Endothelial cell (in vitro differentiated cells): ENCODE results near the gene MYO1G. TPM values are rescaled to one million over a fixed set of nuclear protein-coding genes. Genes with fewer than 3 reads are reported as not detected.
"Not testable (repeated sequence)": the region's sequence is repeated elsewhere in the genome, so short reads cannot be mapped to it uniquely, and the experiment has no call there.

ENCODE experiments used
- DNase-seq: peaks from one replicate; pipeline ENCODE4 v3.0.0; 2021; ENCODE audit warnings: low spot score
- H3K27ac Mint-ChIP-seq: one replicate; pipeline ENCODE4 v1.8.0; 2021; ENCODE audit warnings: mixed read lengths, inconsistent platforms; ENCODE audit not compliant: unreplicated experiment
- H3K27me3 Mint-ChIP-seq: one replicate; pipeline ENCODE4 v1.8.0; 2021; ENCODE audit warnings: mild to moderate bottlenecking, moderate library complexity, mixed read lengths, inconsistent platforms; ENCODE audit not compliant: unreplicated experiment
- H3K36me3 Mint-ChIP-seq: one replicate; pipeline ENCODE4 v1.8.0; 2021; ENCODE audit warnings: mild to moderate bottlenecking, low read depth, mixed read lengths, inconsistent platforms; ENCODE audit not compliant: unreplicated experiment
- H3K4me1 Mint-ChIP-seq: one replicate; pipeline ENCODE4 v1.8.0; 2021; ENCODE audit warnings: mild to moderate bottlenecking, mixed read lengths, inconsistent platforms; ENCODE audit not compliant: unreplicated experiment
- H3K4me3 Mint-ChIP-seq: one replicate; pipeline ENCODE4 v1.8.0; 2021; ENCODE audit warnings: mild to moderate bottlenecking, mixed read lengths, inconsistent platforms; ENCODE audit not compliant: unreplicated experiment
- H3K9me3 Mint-ChIP-seq: one replicate; pipeline ENCODE4 v1.8.0; 2021; ENCODE audit warnings: mixed read lengths, inconsistent platforms; ENCODE audit not compliant: unreplicated experiment
- total RNA-seq: library from RNA; stranded (reverse); fragmentation: NEBNext Ultra II Directional; extraction: Animal tissue kit (Norgen Biotek cat#: 25700); gene quantifications from one replicate; pipeline ENCODE4 v1.2.1, GENCODE V29; 2021; ENCODE audit not compliant: unreplicated experiment
- TF ChIP-seq, protein P1 (sequence below): fragments of 200-600 bp; sonication (generic); IDR thresholded peaks from one replicate; pipeline ENCODE4 v1.5.0; 2021; ENCODE audit warnings: antibody characterized with exemption; ENCODE audit not compliant: unreplicated experiment

MYO1G gene
- total RNA-seq, 1 donor from 2014 or later = 0.13 TPM

DNA sequence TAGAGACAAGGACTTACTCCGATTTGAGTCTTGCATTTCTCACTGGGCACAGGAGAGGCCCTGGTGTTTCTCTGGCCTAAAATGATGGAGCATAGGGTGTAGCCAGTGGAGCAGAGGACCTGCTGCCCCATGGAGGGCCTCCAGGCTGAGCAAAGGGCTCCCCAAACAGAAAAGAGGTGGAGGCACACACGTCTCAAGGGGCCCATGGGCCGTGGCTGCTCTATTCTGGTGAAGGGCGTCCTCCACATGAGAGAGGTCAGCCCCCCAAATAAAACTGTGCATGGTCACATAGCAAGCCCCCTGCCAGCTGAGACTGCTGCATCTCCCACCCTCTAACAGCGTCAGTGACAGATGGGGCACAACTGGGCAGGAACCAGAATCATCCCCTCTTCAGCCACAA, 41.4 kb downstream of the MYO1G start:
- no peaks in the 10 kb centered on the region for H3K9me3 Mint-ChIP-seq
- H3K4me3 Mint-ChIP-seq = no peak overlapping the region
- H3K27ac Mint-ChIP-seq = no peak overlapping the region
- no peaks in the 10 kb centered on the region for H3K36me3 Mint-ChIP-seq
- no peak for DNase-seq
- TF ChIP-seq, protein P1, sequence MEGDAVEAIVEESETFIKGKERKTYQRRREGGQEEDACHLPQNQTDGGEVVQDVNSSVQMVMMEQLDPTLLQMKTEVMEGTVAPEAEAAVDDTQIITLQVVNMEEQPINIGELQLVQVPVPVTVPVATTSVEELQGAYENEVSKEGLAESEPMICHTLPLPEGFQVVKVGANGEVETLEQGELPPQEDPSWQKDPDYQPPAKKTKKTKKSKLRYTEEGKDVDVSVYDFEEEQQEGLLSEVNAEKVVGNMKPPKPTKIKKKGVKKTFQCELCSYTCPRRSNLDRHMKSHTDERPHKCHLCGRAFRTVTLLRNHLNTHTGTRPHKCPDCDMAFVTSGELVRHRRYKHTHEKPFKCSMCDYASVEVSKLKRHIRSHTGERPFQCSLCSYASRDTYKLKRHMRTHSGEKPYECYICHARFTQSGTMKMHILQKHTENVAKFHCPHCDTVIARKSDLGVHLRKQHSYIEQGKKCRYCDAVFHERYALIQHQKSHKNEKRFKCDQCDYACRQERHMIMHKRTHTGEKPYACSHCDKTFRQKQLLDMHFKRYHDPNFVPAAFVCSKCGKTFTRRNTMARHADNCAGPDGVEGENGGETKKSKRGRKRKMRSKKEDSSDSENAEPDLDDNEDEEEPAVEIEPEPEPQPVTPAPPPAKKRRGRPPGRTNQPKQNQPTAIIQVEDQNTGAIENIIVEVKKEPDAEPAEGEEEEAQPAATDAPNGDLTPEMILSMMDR = no peak
- no peaks in the 10 kb centered on the region for H3K27me3 Mint-ChIP-seq
- H3K4me1 Mint-ChIP-seq = peaks cover 4% of the 10 kb centered on the region

DNA sequence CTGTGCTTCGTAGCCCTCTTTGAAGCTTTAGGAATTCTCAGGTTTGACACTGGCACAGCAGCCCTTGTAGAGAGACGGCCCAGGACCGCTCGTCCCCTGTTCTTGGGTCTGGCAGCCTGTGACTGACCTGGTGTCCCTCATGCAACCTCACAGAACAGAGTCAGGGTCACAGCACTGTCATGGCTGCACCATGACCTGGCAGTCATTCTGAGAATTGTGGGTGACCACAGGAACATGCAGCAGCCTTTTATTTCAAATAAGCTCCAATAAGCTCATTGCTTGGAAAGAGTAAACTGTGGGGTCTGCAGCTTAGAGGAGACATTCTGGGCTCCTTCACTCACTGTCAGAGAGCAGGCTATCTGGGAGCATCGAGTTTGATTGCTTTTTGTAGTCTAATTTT, 42.5 kb downstream of the MYO1G start:
- TF ChIP-seq, protein P1 = no peak
- Mint-ChIP-seq H3K4me3 (no peak overlapping the region), H3K9me3 (no peaks in the 10 kb centered on the region), H3K27ac (no peak overlapping the region), H3K4me1 (peaks cover 4% of the 10 kb centered on the region), H3K36me3 (no peaks in the 10 kb centered on the region), H3K27me3 (no peaks in the 10 kb centered on the region)
- no peak for DNase-seq

GRCh38 chr7:44935583-44935982, 43.2 kb downstream of the MYO1G start:
- TF ChIP-seq, protein P1 = no peak
- DNase-seq = no peak
- no peaks in the 10 kb centered on the region for H3K27me3 Mint-ChIP-seq
- no peaks in the 10 kb centered on the region for H3K36me3 Mint-ChIP-seq
- H3K4me3 Mint-ChIP-seq = no peak overlapping the region
- peaks cover 4% of the 10 kb centered on the region for H3K4me1 Mint-ChIP-seq
- H3K9me3 Mint-ChIP-seq = no peaks in the 10 kb centered on the region
- H3K27ac Mint-ChIP-seq = no peak overlapping the region

DNA sequence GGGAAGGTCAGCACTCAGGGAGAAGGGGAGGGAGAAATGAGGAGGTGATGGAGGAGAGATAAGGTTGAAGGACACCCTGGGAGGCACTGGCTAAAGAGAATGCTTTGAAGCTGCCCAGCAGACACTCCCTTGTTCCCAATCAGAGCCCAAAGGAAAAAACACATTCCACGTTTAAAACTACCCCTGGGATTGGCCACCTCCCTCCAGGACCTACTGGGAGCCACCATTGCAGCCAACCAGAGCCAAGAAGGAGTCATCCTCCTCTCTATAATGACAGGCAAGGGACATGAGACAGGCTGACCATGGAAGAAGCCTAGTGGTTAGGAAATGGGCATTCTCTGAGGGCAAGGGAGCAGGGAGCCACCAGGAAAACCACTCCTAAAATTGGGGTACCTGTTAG, 43.8 kb downstream of the MYO1G start:
- DNase-seq = no peak
- TF ChIP-seq, protein P1 = no peak
- H3K36me3 Mint-ChIP-seq = no peaks in the 10 kb centered on the region
- no peak overlapping the region for H3K4me3 Mint-ChIP-seq
- no peaks in the 10 kb centered on the region for H3K27me3 Mint-ChIP-seq
- no peaks in the 10 kb centered on the region for H3K9me3 Mint-ChIP-seq
- H3K4me1 Mint-ChIP-seq = peaks cover 4% of the 10 kb centered on the region
- H3K27ac Mint-ChIP-seq = no peak overlapping the region

DNA sequence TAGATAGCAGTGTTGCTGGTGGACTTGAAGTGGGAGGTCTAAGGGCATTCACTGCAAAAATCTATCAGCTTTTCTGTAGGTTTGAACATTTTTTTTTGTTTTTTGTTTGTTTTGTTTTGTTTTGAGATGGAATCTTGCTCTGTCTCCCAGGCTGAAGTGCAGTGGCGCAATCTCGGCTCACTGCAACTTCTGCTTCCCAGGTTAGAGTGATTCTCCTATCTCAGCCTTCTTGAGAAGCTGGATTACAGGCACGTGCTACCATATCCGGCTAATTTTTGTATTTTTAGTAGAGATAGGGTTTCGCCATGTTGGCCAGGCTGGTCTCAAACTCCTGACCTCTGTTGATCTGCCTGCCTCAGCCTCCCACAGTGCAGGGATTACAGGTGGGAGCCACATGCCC, 44.3 kb downstream of the MYO1G start:
- not testable (repeated sequence) for H3K9me3 Mint-ChIP-seq, H3K4me1 Mint-ChIP-seq, H3K36me3 Mint-ChIP-seq, H3K4me3 Mint-ChIP-seq, H3K27me3 Mint-ChIP-seq, H3K27ac Mint-ChIP-seq, DNase-seq

DNA sequence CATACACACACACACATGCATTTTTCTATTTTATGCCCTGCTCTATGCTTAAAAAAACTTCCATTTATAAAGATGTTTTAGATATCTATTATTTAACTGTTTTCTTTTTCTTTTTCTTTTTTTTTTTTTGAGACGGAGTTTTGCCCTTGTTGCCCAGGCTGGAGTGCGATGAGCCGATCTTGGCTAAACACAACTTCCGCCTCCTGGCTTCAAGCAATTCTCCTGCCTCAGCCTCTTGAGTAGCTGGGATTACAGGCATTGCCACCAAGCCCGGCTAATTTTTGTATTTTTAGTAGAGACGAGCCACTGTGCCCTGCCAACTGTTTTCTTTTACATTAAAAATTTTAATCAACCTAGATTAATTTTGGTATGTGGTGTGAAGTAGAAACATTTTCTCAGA, 47.9 kb downstream of the MYO1G start:
- TF ChIP-seq, protein P1 = no peak

More for the DNA sequence above, 47.9 kb downstream of the MYO1G start:
- no peak for DNase-seq
- Mint-ChIP-seq H3K4me3 (no peak overlapping the region), H3K27me3 (no peaks in the 10 kb centered on the region), H3K4me1 (peaks cover 2% of the 10 kb centered on the region), H3K9me3 (peaks cover 3% of the 10 kb centered on the region), H3K36me3 (no peaks in the 10 kb centered on the region), H3K27ac (no peak overlapping the region)
